WTC11 (cell line): Measurements from ENCODE around the gene TAPBPL.

ENCODE experiments used
- CBFB ChIP-seq: sonication (generic); formaldehyde crosslinking; IDR thresholded peaks from 2 replicates; pipeline ENCODE4 v1.8.1; 2022; ENCODE audit warnings: mild to moderate bottlenecking, low read depth, missing genetic modification reagents
- CREB1 ChIP-seq: sonication (generic); formaldehyde crosslinking; IDR thresholded peaks from 2 replicates; pipeline ENCODE4 v1.8.0; 2023; ENCODE audit warnings: mild to moderate bottlenecking, missing genetic modification reagents
- GABPB1 ChIP-seq: sonication (generic); formaldehyde crosslinking; IDR thresholded peaks from 2 replicates; pipeline ENCODE4 v1.8.1; 2023; ENCODE audit warnings: mild to moderate bottlenecking, missing genetic modification reagents
- NFE2L1 ChIP-seq: sonication (generic); formaldehyde crosslinking; IDR thresholded peaks from 2 replicates; pipeline ENCODE4 v1.8.1; 2023; ENCODE audit warnings: missing genetic modification reagents
- SMAD4 ChIP-seq: sonication (generic); formaldehyde crosslinking; IDR thresholded peaks from 2 replicates; pipeline ENCODE4 v1.8.0; 2022; ENCODE audit warnings: mild to moderate bottlenecking, missing genetic modification reagents
- SP1 ChIP-seq: sonication (generic); formaldehyde crosslinking; conservative IDR thresholded peaks from 2 replicates; pipeline ENCODE4 v1.8.1; 2022; ENCODE audit warnings: missing genetic modification reagents
- TEAD4 ChIP-seq: sonication (generic); formaldehyde crosslinking; IDR thresholded peaks from 2 replicates; pipeline ENCODE4 v1.8.0; 2022; ENCODE audit warnings: mild to moderate bottlenecking, missing genetic modification reagents
- TF ChIP-seq, protein P1 (sequence below): fragments of 200-600 bp; IDR thresholded peaks from 2 replicates; pipeline ENCODE4 v1.8.0; 2022; ENCODE audit warnings: antibody characterized with exemption
- TF ChIP-seq, protein P2 (sequence below): sonication (generic); formaldehyde crosslinking; IDR thresholded peaks from 2 replicates; pipeline ENCODE4 v1.8.1; 2023; ENCODE audit warnings: mild to moderate bottlenecking, missing genetic modification reagents
- TF ChIP-seq, protein P3 (sequence below): sonication (generic); formaldehyde crosslinking; IDR thresholded peaks from 2 replicates; pipeline ENCODE4 v1.8.0; 2022; ENCODE audit warnings: mild to moderate bottlenecking, missing genetic modification reagents
- TF ChIP-seq, protein P4 (sequence below): sonication (generic); formaldehyde crosslinking; IDR thresholded peaks from 2 replicates; pipeline ENCODE4 v1.8.1; 2023; ENCODE audit warnings: mild to moderate bottlenecking, missing genetic modification reagents, borderline replicate concordance
- TF ChIP-seq, protein P5 (sequence below): sonication (generic); formaldehyde crosslinking; IDR thresholded peaks from 2 replicates; pipeline ENCODE4 v1.8.1; 2023; ENCODE audit warnings: mild to moderate bottlenecking, moderate library complexity, missing genetic modification reagents

DNA sequence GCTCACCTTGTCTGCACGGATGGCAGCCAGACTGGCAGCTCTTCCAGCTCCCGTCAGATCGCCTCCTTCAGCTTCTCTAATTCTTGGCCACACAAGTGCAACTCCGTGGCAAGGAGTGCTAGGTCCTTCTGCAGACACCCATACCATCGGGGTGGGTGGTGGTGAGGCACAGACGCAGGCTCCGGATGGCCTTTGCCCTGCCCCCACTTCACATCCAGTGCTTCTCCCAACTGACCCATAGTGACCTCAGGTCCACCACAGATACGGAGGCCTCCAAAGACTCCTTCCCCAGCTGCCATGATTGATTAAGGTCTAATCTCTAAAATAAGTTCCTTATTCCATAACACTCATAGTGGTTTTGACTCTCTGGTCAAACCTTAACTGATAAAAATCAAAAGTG is 27.0 kb upstream of the TAPBPL start:
- TF ChIP-seq CBFB (CRISPR knock-in tag), result no peak
- TF ChIP-seq, protein P1, sequence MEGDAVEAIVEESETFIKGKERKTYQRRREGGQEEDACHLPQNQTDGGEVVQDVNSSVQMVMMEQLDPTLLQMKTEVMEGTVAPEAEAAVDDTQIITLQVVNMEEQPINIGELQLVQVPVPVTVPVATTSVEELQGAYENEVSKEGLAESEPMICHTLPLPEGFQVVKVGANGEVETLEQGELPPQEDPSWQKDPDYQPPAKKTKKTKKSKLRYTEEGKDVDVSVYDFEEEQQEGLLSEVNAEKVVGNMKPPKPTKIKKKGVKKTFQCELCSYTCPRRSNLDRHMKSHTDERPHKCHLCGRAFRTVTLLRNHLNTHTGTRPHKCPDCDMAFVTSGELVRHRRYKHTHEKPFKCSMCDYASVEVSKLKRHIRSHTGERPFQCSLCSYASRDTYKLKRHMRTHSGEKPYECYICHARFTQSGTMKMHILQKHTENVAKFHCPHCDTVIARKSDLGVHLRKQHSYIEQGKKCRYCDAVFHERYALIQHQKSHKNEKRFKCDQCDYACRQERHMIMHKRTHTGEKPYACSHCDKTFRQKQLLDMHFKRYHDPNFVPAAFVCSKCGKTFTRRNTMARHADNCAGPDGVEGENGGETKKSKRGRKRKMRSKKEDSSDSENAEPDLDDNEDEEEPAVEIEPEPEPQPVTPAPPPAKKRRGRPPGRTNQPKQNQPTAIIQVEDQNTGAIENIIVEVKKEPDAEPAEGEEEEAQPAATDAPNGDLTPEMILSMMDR, result no peak
- TF ChIP-seq, protein P2, sequence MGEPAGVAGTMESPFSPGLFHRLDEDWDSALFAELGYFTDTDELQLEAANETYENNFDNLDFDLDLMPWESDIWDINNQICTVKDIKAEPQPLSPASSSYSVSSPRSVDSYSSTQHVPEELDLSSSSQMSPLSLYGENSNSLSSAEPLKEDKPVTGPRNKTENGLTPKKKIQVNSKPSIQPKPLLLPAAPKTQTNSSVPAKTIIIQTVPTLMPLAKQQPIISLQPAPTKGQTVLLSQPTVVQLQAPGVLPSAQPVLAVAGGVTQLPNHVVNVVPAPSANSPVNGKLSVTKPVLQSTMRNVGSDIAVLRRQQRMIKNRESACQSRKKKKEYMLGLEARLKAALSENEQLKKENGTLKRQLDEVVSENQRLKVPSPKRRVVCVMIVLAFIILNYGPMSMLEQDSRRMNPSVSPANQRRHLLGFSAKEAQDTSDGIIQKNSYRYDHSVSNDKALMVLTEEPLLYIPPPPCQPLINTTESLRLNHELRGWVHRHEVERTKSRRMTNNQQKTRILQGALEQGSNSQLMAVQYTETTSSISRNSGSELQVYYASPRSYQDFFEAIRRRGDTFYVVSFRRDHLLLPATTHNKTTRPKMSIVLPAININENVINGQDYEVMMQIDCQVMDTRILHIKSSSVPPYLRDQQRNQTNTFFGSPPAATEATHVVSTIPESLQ, result no peak
- TF ChIP-seq, protein P3, sequence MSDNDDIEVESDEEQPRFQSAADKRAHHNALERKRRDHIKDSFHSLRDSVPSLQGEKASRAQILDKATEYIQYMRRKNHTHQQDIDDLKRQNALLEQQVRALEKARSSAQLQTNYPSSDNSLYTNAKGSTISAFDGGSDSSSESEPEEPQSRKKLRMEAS (CRISPR knock-in tag), result no peak
- TF ChIP-seq, protein P4, sequence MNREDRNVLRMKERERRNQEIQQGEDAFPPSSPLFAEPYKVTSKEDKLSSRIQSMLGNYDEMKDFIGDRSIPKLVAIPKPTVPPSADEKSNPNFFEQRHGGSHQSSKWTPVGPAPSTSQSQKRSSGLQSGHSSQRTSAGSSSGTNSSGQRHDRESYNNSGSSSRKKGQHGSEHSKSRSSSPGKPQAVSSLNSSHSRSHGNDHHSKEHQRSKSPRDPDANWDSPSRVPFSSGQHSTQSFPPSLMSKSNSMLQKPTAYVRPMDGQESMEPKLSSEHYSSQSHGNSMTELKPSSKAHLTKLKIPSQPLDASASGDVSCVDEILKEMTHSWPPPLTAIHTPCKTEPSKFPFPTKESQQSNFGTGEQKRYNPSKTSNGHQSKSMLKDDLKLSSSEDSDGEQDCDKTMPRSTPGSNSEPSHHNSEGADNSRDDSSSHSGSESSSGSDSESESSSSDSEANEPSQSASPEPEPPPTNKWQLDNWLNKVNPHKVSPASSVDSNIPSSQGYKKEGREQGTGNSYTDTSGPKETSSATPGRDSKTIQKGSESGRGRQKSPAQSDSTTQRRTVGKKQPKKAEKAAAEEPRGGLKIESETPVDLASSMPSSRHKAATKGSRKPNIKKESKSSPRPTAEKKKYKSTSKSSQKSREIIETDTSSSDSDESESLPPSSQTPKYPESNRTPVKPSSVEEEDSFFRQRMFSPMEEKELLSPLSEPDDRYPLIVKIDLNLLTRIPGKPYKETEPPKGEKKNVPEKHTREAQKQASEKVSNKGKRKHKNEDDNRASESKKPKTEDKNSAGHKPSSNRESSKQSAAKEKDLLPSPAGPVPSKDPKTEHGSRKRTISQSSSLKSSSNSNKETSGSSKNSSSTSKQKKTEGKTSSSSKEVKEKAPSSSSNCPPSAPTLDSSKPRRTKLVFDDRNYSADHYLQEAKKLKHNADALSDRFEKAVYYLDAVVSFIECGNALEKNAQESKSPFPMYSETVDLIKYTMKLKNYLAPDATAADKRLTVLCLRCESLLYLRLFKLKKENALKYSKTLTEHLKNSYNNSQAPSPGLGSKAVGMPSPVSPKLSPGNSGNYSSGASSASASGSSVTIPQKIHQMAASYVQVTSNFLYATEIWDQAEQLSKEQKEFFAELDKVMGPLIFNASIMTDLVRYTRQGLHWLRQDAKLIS (CRISPR knock-in tag), result no peak
- TF ChIP-seq CREB1 (CRISPR knock-in tag), result no peak
- TF ChIP-seq SP1 (CRISPR knock-in tag), result no peak
- no peak for TF ChIP-seq NFE2L1 (CRISPR knock-in tag)
- TF ChIP-seq, protein P5, sequence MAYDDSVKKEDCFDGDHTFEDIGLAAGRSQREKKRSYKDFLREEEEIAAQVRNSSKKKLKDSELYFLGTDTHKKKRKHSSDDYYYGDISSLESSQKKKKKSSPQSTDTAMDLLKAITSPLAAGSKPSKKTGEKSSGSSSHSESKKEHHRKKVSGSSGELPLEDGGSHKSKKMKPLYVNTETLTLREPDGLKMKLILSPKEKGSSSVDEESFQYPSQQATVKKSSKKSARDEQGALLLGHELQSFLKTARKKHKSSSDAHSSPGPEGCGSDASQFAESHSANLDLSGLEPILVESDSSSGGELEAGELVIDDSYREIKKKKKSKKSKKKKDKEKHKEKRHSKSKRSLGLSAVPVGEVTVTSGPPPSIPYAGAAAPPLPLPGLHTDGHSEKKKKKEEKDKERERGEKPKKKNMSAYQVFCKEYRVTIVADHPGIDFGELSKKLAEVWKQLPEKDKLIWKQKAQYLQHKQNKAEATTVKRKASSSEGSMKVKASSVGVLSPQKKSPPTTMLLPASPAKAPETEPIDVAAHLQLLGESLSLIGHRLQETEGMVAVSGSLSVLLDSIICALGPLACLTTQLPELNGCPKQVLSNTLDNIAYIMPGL (CRISPR knock-in tag), result no peak
- TF ChIP-seq GABPB1 (CRISPR knock-in tag), result no peak
- TF ChIP-seq TEAD4, result no peak
- no peak for TF ChIP-seq SMAD4 (CRISPR knock-in tag)
